Astrocyte (in vitro differentiated cells and primary cell): ENCODE measurements around the gene CFC1. TPM values are rescaled to one million over a fixed set of nuclear protein-coding genes. Genes with fewer than 3 reads are reported as not detected.
"Not testable (repeated sequence)": the region's sequence is repeated elsewhere in the genome, so short reads cannot be mapped to it uniquely, and the experiment has no call there.

Experiments used
- DNase-seq: peaks from one replicate; pipeline ENCODE4 v3.0.0-alpha.2; 2010; ENCODE audit warnings: low read depth
- FAIRE-seq: peaks from 2 replicates; lab custom pipeline; 2011; peaks lifted over from hg19 to GRCh38; lab: Jason Lieb, UNC
- H2AFZ ChIP-seq: 2 replicates; pipeline ENCODE4 v1.6.0; 2012; ENCODE audit warnings: low read depth, low read length, inconsistent platforms
- H3K27ac ChIP-seq: 2 replicates; pipeline ENCODE4 v1.5.1; 2011; ENCODE audit warnings: low read depth, low read length, inconsistent platforms
- H3K27me3 ChIP-seq: 2 replicates; pipeline ENCODE4 v1.6.0; 2011; ENCODE audit warnings: low read length, inconsistent platforms; ENCODE audit not compliant: insufficient read depth
- H3K36me3 ChIP-seq: 2 replicates; pipeline ENCODE4 v1.5.1; 2011; ENCODE audit warnings: low read length, inconsistent platforms; ENCODE audit not compliant: insufficient read depth
- H3K4me1 ChIP-seq: 2 replicates; pipeline ENCODE4 v1.5.1; 2011; ENCODE audit warnings: low read length, inconsistent platforms; ENCODE audit not compliant: insufficient read depth
- H3K4me2 ChIP-seq: 2 replicates; pipeline ENCODE4 v1.6.0; 2012; ENCODE audit warnings: low read length, inconsistent platforms
- H3K4me3 ChIP-seq: 2 replicates; pipeline ENCODE4 v1.5.1; 2011; ENCODE audit warnings: low read depth, mild to moderate bottlenecking, low read length, inconsistent platforms; ENCODE audit not compliant: insufficient read depth
- H3K79me2 ChIP-seq: 2 replicates; pipeline ENCODE4 v1.6.0; 2012; ENCODE audit warnings: mild to moderate bottlenecking, low read length, inconsistent platforms; ENCODE audit not compliant: insufficient read depth
- H3K9ac ChIP-seq: 2 replicates; pipeline ENCODE4 v1.6.0; 2012; ENCODE audit warnings: mild to moderate bottlenecking, low read length, inconsistent platforms
- H3K9me3 ChIP-seq: 2 replicates; pipeline ENCODE4 v1.5.1; 2012; ENCODE audit warnings: low read depth, mild to moderate bottlenecking, low read length, inconsistent platforms; ENCODE audit not compliant: insufficient read depth
- H4K20me1 ChIP-seq: 2 replicates; pipeline ENCODE4 v1.6.0; 2012; ENCODE audit warnings: low read length, inconsistent platforms; ENCODE audit not compliant: insufficient read depth
- H3K27ac Mint-ChIP-seq: one replicate; pipeline ENCODE4 v1.8.0; 2021; ENCODE audit warnings: mild to moderate bottlenecking, mixed read lengths; ENCODE audit not compliant: unreplicated experiment
- H3K27me3 Mint-ChIP-seq: one replicate; pipeline ENCODE4 v1.8.0; 2021; ENCODE audit warnings: low read depth, mixed read lengths; ENCODE audit not compliant: unreplicated experiment
- H3K36me3 Mint-ChIP-seq: one replicate; pipeline ENCODE4 v1.8.0; 2021; ENCODE audit warnings: low read depth, mixed read lengths; ENCODE audit not compliant: unreplicated experiment
- H3K4me1 Mint-ChIP-seq: one replicate; pipeline ENCODE4 v1.8.0; 2021; ENCODE audit warnings: low read depth, mixed read lengths; ENCODE audit not compliant: unreplicated experiment
- H3K4me3 Mint-ChIP-seq: one replicate; pipeline ENCODE4 v1.8.0; 2021; ENCODE audit warnings: mild to moderate bottlenecking, moderate library complexity, mixed read lengths; ENCODE audit not compliant: unreplicated experiment
- H3K9me3 Mint-ChIP-seq: one replicate; pipeline ENCODE4 v1.8.0; 2021; ENCODE audit warnings: mild to moderate bottlenecking, mixed read lengths; ENCODE audit not compliant: unreplicated experiment
- total RNA-seq: library from RNA; stranded (reverse); gene quantifications from 2 replicates; pipeline ENCODE4 v1.2.1, GENCODE V29; 2021

The CFC1 gene
- total RNA-seq, 1 donor from 2014 or later, result not detected

DNA sequence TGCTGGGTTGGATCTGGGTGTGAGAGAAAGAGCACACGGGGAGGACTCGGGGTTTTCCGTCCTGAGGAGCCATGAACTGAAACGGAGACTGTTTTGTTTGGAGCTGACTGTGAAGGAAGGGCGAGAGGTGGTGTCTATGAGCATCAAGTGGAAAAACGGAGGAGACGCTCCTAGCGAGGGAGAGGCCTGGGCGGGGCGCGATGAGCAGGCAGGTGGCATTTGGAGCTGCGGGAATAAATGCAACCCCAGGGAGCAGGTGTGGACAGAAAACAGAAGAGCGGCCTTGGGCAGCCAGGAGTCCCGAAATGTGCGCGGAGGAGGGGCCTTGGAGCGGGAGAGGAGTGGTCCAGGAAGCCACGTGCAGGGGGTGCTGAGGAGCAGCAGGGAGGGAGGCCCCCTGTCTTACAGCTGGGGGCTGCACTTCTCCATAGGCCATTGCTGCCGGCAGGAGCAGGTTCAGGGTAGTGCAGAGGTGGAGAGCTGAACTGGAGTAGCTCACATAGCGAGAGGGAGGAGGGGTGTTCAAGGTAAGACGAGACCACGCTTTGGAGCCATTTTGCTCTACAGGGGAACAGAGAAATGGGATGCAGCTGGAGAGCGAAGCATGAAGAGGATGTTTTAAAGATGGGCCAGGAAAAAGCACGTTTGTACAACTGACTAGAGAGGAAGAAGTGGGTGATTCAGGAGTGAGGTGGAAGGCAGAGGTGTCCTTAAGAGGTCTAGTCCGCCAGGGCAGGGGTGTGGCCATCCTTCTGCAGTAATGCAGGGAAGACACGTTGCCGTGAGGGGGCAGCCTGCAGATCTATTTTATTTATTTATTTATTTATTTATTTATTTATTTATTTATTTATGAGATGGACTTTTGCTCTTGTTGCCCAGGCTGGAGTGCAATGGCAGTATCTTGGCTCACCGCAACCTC, 9.9 kb upstream of the CFC1 start:
- H3K4me3 Mint-ChIP-seq, H3K36me3 ChIP-seq, H3K27me3 ChIP-seq, H3K36me3 Mint-ChIP-seq, H3K4me2 ChIP-seq, H4K20me1 ChIP-seq, H3K9ac ChIP-seq, H3K9me3 ChIP-seq, H3K4me1 ChIP-seq, H3K4me1 Mint-ChIP-seq, H3K27ac ChIP-seq, DNase-seq, FAIRE-seq, H3K27ac Mint-ChIP-seq, H3K27me3 Mint-ChIP-seq, H3K9me3 Mint-ChIP-seq, H3K4me3 ChIP-seq, H3K79me2 ChIP-seq, H2AFZ ChIP-seq: not testable (repeated sequence)

GRCh38 chr2:130608276-130609001, 9.1 kb upstream of the CFC1 start:
- H3K36me3 Mint-ChIP-seq, FAIRE-seq, H2AFZ ChIP-seq: not testable (repeated sequence)

DNA sequence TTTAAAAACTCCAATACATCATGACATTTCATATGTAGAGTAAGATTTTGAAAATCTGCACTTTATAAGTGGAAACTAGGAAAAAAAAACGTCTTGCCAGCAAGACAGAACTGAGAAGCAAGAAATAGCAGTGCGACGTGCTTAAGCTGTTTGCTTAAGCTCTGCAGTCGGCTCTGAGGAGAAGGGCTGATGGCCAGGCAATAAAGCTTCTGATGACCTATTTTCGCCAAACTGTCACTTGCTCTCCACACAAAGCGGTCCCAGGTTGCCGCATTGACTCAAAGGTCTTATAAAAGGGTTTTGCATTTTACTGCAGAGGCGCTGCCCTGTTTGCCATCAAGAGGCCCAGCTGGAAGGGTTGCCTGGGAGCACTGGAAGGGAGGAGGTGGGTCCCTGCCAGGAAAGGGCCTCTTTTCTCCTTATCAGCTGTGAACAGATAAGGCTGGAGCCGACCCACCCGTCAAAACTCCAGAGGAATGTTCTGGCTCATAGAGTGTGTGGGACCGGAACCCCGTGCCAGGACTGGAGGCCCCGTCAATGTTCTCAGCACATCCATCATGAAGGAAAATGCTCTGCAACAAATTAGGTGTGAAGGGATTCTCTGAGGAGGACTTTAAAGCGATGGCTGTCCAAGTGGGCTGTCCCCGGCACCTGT, 2.4 kb upstream of the CFC1 start:
- H3K27me3 ChIP-seq, H3K36me3 ChIP-seq, H2AFZ ChIP-seq, H3K4me1 Mint-ChIP-seq, H3K4me3 Mint-ChIP-seq, H3K36me3 Mint-ChIP-seq, H3K4me3 ChIP-seq, H3K4me2 ChIP-seq, H3K9ac ChIP-seq, H3K9me3 ChIP-seq, FAIRE-seq, H3K9me3 Mint-ChIP-seq, H3K27me3 Mint-ChIP-seq, H3K4me1 ChIP-seq, H3K27ac ChIP-seq, DNase-seq, H3K79me2 ChIP-seq, H4K20me1 ChIP-seq, H3K27ac Mint-ChIP-seq: not testable (repeated sequence)

More at GRCh38 chr2:130608276-130609001, 9.1 kb upstream of the CFC1 start:
- H3K27ac ChIP-seq, H3K27me3 ChIP-seq, H3K79me2 ChIP-seq, H3K4me3 ChIP-seq, H3K9ac ChIP-seq, H3K9me3 ChIP-seq, H3K27me3 Mint-ChIP-seq, H3K4me1 Mint-ChIP-seq, H3K9me3 Mint-ChIP-seq, H3K4me3 Mint-ChIP-seq, DNase-seq, H4K20me1 ChIP-seq, H3K4me1 ChIP-seq, H3K4me2 ChIP-seq, H3K27ac Mint-ChIP-seq, H3K36me3 ChIP-seq: not testable (repeated sequence)

- DNase-seq, H3K36me3 Mint-ChIP-seq, H3K27ac Mint-ChIP-seq, H2AFZ ChIP-seq, H3K79me2 ChIP-seq, H3K4me1 Mint-ChIP-seq, H3K4me3 Mint-ChIP-seq, H3K9me3 ChIP-seq, H3K9me3 Mint-ChIP-seq, H3K27ac ChIP-seq, H3K4me1 ChIP-seq, H3K4me2 ChIP-seq, H3K27me3 Mint-ChIP-seq, H4K20me1 ChIP-seq, H3K9ac ChIP-seq, FAIRE-seq, H3K4me3 ChIP-seq, H3K27me3 ChIP-seq, H3K36me3 ChIP-seq: not testable (repeated sequence)
Observed at GRCh38 chr2:130599926-130600325, 551 bp upstream of the CFC1 start.

- H3K79me2 ChIP-seq, H3K36me3 ChIP-seq, H3K36me3 Mint-ChIP-seq, FAIRE-seq, H3K4me1 Mint-ChIP-seq, H2AFZ ChIP-seq, H3K4me1 ChIP-seq, H3K27me3 Mint-ChIP-seq, DNase-seq, H3K9ac ChIP-seq, H3K9me3 ChIP-seq, H4K20me1 ChIP-seq, H3K4me3 Mint-ChIP-seq, H3K9me3 Mint-ChIP-seq, H3K4me2 ChIP-seq, H3K4me3 ChIP-seq, H3K27me3 ChIP-seq, H3K27ac Mint-ChIP-seq, H3K27ac ChIP-seq: not testable (repeated sequence)
Observed at GRCh38 chr2:130598463-130598862, 912 bp downstream of the CFC1 start.
